Measurements from ENCODE around the gene SLC35G2. TPM values are rescaled to one million over a fixed set of nuclear protein-coding genes. Genes with fewer than 3 reads are reported as not detected.
"Not testable (repeated sequence)": the region's sequence is repeated elsewhere in the genome, so short reads cannot be mapped to it uniquely, and the experiment has no call there.

SLC35G2 gene
- total RNA-seq, 2 donors from 2014 or later: 4.6 to 8.2 TPM

DNA sequence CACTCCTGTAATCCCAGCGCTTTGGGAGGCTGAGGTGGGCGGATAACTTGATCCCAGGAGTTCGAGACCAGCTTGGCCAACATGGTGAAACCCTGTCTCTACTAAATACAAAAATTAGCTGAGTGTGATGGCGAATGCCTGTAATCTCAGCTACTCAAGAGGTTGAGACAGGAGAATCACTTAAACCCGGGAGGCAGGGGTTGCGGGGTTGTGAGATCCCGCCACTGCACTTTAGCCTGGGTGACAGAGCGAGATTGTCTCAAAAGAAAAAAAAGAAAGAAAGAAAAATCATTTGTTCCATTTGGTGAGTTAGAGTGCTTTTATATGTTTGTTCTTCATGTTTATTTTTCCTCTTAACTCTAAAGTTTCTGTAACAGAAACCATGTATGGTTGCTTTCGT, 50.4 kb downstream of the SLC35G2 start:
- no peak for DNase-seq
- ATAC-seq: no peak
- intact Hi-C loops (cut with DNase I): loop anchor here in 1 of 2 donors (10.0 kb wide), 1 partner anchor 114 kb away; the partner anchor contains the start of gene STAG1

DNA sequence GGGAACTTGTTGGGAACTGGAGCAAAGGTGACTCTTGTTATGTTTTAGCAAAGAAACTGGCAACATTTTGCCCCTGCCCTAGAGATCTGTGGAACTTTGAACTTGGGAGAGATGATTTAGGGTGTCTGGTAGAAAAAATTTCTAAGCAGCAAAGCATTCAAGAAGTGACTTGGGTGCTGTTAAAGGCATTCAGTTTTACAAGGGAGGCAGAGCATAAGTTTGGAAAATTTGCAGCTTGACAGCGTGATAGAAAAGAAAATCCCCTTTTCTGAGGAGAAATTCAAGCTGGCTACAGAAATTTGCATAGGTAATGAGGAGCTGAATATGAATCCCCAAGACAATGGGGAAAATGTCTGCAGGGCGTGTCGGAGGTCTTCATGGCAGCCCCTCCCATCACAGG, 53.3 kb downstream of the SLC35G2 start:
- ATAC-seq; intact Hi-C loops (cut with DNase I); DNase-seq: not testable (repeated sequence)

DNA sequence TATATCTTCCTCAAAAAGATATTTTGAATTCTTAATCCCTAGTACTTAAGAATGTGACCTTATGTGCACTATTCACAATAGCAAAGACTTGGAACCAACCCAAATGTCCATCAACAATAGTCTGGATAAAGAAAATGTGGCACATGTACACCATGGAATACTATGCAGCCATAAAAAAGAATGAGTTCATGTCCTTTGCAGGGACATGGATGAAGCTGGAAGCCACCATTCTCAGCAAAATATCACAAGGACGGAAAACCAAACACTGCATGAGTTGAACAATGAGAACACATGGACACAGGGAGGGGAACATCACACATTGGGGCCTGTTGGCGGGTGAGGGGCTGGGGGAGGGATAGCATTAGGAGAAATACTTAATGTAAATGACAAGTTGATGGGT, 60.6 kb downstream of the SLC35G2 start:
- DNase-seq: not testable (repeated sequence)

DNA sequence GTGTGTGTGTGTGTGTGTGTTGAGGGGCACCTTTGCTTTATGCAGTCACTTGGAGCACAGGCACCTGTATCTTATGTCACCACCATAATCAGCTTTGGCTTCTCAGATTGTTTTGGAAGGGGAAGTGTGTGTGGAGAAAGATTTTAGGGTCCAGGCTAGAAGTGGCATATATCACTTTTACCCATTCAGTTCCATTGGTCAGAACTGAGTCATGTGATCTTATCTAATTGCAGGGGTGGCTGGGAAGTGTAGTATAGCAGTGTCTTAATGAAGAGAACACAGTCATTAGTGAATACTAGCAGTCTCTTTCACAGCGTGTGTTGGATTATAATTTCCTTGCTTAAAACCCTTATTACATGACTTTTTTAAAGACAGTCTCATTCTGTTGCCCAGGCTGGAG, 63.6 kb downstream of the SLC35G2 start:
- intact Hi-C loops (cut with DNase I): no loop called here
- ATAC-seq (peak in 1 of 2 donors; percentile 34), DNase-seq (no peak)

More for the DNA sequence above, 60.6 kb downstream of the SLC35G2 start:
- intact Hi-C loops (cut with DNase I); ATAC-seq: not testable (repeated sequence)

DNA sequence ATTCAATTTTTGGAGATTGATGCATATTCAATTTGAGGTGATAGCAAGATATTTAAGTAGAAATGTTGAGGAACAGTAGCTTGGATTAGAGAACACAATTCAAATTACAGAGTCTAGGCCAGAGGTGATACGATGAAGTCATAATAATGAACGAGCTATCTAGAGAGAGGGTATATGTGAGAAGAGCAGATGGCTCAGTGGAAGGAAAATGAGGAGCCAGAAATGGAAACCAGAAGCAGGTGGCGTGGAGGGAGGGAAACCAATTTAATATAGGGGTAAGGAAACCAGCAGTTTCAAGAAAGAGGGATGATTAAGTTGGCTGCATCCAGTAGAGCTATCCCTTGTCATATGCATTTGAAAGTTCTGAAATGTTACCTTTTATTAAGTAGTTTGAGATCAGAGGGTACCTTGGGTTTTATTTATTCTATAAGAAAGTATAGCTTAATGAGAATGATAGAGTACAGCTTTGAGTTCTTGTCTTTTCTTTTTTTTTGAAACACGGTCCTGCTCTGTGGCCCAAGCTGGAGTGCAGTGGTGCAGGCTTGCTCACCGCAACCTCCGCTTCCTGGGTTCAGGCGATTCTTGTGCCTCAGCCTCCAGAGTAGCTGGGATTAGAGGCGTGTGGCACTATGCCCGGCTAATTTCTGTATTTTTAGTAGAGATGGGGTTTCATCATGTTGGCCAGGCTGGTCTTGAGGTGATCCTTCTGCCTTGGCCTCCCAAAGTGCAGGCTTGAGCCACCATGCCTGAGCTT, 65.2 kb downstream of the SLC35G2 start:
- intact Hi-C loops (cut with DNase I): no loop called here
- ATAC-seq: no peak
- DNase-seq: no peak

DNA sequence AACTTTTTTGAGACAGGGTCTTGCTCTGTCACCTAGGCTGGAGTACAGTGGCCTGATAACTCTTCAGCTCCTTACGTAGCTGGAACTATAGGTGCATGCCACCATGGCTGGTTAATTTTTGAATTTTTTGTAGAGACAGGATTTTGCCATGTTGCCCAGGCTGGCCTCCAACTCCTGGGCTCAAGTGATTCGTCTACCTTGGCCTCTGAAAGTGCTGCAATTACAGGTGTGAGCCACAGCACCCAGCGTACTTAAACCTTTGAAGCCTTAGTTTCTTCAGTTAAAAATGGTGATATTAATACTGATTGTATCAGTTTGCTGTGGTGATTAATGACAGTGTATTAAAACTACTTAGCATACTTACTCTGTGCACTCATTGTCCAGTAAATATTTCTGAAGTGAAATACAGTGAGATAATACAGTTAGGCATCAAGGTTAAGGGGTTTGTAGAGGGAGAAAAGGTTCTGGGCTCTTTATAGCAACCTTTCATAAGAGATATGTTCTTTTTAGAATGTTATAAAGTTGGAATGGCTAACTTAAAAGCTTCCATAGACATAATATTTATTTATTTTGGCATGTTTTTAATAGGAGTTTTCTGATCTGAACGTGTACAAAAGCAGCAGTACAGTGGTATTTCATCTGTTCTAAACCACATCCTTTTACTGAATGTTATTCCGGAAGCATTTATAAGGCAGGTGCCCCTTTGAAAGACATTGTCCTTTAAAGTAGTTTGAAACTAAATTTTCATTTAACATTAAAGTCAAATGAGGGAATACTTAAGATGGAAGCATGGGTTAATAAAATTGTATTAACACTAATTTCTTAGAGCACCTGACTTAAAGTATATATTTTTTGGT, 66.7 kb downstream of the SLC35G2 start:
- no peak for ATAC-seq
- intact Hi-C loops (cut with DNase I): no loop called here
- no peak for DNase-seq

DNA sequence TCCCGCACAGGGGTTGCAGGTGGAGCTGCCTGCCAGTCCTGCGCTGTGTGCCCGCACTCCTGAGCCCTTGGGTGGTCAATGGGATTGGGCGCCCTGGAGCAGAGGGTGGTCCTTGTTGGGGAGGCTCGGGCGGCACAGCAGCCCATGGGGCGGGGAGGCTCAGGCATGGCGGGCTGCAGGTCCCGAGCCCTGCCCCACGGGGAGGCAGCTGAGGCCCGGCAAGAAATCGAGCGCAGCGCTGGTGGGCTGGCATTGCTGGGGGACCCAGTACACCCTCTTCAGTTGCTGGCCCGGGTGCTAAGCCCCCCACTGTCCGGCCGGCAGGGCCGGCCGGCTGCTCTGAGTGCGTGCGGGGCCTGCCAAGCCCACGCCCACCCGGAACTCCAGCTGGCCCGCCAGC, 71.0 kb downstream of the SLC35G2 start:
- DNase-seq (no peak), ATAC-seq (no peak)
- intact Hi-C loops (cut with DNase I): no loop called here

DNA sequence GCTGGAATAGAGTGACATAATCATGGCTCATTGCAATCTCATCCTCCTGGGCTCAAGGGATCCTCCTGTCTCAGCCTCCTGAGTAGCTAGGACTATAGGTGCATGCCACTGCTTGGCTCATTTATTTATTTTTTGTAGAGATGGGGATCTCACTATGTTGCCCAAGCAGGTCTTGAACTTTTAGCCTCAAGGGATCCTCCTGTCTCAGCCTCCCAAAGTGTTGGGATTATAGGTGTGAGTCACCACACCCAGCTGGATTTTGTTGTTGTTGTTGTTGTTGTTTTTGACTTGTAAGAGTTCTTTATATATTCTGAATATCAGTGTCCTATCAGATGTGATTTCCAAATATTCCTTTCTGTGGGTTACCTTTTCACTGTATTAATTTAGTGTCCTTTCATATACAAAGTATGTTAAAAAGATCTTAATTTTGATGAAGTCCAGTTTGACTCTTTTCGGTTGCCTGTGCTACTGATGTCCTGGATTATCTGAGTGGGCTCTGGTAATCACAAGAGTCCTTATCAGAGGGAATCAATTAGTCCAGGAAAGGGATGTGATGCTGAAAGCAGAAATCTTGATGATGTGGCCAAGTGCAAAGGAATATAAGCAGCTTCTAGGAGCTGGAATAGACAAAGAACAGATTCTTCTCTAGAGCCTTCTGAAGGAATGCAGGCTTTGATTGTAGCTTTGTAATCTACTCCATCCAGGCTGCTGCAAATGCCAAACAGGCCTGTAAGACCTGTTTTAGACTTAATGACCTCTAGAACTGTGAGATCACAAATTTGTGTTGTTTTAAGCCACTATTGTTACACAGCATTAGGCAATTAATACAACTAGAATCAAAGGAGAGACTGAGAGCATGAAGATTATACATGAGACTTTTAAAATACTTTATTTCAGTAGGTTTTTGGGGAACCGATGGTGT, 73.3 kb downstream of the SLC35G2 start:
- intact Hi-C loops (cut with DNase I): no loop called here
- DNase-seq: no peak
- no peak for ATAC-seq

DNA sequence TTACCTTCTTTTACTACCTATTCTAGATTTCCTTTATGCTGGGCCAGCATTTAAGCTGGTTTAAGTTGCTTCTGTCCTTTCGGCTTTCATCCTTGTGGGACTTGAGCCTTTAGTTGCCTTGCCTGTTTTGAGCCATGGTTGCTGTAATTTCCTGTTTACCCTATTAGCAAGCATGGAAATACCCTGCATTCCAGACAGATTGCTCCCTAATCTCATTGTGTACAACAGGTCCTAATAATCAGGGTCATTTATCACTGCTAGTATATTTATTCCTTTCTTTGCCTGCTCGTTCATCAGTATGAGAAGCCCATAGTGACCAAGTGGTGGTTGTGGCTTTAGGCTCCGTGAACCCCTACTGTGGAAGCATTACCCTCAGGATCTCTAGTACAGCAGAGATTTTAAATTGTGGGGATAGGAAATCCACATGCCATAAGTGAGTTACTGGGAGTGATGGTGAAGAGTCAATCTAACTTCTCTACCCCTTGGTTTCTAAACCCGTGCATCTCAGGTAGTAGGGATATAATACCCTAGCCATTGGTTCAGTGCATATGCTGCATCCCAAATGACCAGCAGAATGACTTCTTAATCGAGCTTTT, 75.0 kb downstream of the SLC35G2 start:
- peak; percentile 16 to 41 for ATAC-seq
- intact Hi-C loops (cut with DNase I): no loop called here

DNA sequence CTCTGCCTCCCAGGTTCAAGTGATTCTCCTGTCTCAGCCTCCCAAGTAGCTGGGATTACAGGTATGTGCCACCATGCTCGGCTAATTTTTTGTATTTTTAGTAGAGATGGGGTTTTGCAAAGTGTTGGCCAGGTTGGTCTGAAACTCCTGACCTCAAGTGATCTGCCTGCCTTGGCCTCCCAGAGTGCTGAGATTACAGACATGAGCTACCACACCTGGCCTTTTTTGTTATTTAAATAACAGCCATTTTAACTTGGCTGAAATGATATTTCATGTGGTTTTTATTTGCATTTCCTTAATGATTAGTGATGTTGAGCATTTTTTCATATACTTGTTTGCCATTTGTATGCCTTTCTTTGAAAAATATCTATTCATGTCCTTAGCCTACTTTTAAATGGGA, 78.2 kb downstream of the SLC35G2 start:
- not testable (repeated sequence) for DNase-seq, ATAC-seq

More for the DNA sequence above, 75.0 kb downstream of the SLC35G2 start:
- no peak for DNase-seq

DNA sequence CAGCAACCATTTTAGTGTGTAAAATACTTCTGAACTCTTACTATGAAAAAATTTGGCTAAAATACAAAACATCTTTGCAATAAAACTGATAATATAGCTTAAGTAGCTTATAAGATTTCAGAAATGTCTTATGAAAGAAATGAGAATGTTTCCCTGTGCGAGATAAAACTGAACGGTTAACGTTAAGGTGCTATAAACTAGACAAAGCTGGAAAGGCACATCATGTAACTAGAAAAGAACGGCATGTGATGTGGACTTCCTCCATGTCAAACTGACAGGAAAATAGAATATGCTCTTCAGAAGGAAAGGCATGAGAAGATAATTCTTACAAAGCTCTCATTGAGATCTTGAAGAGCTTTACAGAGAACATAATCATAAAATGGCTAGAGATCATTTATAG, 79.6 kb downstream of the SLC35G2 start:
- no peak for ATAC-seq
- no peak for DNase-seq
- intact Hi-C loops (cut with DNase I): no loop called here

More for the DNA sequence above, 78.2 kb downstream of the SLC35G2 start:
- intact Hi-C loops (cut with DNase I): not testable (repeated sequence)

DNA sequence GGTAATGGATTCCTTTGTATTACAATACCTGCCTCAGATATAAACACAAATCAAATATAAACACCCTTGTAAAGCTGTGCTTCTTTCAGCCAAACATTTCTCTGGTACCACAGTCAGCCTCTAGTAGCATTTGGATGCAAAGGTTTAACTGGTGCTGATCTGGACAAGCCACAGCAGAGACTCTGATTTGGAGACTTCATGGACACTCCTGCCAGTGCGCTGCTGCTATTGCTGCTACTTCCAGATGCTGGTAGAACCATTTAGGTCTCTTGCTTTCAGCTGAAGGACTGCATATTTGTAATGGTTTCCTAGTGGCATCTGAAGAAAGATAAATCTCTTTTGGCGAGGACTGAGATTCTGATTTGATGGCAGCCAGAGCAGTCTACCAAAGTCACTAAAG, 80.0 kb downstream of the SLC35G2 start:
- intact Hi-C loops (cut with DNase I): no loop called here
- ATAC-seq: peak in 1 of 2 donors; percentile 33

DNA sequence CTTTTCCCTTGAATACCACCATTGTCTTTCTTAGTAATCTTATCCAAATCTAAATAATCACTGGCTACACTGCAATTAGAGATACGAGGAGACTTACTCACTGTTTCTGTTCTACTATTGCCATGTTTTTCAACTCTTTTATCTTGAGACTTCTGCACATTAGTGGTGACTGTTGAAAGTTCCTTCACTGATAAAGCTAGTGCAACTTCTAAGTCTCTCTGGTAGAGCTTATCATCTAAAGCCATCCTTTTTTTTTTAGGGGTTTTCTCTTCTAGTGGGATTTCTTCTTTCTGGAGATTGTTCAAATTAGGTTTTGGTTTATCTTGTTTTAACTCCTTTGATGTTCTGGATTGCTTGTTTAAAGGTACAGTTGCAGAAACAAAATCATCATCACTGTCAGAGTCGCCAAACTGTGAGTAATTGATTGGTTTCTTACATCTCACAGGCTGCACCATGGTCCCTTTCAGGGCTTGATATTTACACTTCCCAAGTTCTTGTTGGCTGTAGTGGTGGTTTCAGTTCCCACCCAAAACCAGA, 80.8 kb downstream of the SLC35G2 start:
- intact Hi-C loops (cut with DNase I): no loop called here
- DNase-seq (no peak), ATAC-seq (no peak)

More for the DNA sequence above, 80.0 kb downstream of the SLC35G2 start:
- DNase-seq: no peak

DNA sequence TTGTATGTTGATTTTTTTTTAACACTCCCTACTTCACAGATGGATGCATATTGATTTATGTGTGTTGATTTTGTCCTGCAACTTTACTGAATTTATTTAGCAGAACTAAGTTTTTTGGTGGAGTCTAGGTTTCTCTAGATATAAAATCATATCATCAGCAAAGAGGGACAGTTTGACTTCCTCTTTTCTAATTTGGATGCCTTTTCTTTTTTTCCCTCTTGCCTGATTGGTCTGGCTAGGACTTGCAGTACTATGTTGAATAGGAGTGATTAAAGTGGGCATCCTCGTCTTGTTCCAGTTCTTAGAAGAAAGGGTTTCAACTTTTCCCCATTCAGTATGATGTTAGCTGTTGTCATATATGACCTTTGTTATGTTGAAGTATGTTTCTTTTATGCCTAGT, 81.8 kb downstream of the SLC35G2 start:
- ATAC-seq; intact Hi-C loops (cut with DNase I): not testable (repeated sequence)

DNA sequence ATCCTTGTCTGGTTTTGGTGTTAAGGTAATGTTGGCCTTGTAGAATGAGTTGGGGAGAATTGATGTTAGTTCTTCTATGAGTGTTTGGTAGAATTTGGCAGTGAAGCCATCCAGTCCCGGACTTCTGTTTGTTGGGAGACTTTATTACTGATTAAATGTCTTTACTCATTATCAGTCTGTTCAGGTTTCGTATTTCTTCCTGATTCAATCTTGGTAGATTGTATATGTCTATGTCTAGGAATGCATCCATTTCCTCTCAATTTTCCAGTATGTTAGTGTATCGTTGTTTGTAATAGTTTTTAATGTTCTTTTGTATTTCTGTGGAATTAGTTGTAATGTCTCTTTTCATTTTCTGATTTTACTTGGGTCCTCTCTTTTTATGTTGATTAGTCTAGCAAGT, 82.5 kb downstream of the SLC35G2 start:
- DNase-seq: no peak
- intact Hi-C loops (cut with DNase I): no loop called here
- ATAC-seq: no peak

More for the DNA sequence above, 81.8 kb downstream of the SLC35G2 start:
- DNase-seq: not testable (repeated sequence)

DNA sequence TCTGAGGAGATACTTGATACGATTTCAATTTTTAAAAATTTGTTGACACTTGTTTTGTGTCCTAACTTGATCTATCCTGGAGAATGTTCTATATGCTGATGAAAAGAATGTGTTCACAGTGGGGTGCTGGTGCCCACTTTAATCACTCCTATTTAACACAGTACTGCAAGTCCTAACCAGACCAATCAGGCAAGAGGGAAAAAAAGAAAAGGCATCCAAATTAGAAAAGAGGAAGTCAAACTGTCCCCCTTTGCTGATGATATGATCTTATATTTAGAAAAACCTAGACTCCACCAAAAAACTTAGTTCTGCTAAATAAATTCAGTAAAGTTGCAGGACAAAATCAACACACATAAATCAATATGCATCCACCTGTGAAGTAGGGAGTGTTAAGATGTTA, 83.6 kb downstream of the SLC35G2 start:
- intact Hi-C loops (cut with DNase I); ATAC-seq; DNase-seq: not testable (repeated sequence)

DNA sequence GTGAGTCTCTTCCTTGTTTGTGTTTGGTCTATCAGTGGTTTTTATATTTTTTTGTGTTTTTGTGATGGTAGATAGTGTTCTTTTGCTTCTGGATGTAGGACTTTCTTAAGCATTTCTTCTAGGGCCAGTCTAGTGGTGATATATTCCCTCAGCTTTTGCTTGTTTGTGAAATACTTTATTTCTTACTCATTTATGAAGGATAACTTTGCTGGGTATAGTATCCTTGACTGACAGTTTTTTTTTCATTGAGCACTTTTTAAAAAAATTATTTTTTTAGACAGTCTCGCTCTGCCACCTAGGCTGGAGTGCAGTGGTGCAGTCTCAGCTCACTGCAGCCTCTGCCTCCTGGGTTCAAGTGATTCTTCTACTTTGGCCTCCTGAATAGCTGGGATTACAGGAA, 85.0 kb downstream of the SLC35G2 start:
- ATAC-seq: no peak
- no peak for DNase-seq
- intact Hi-C loops (cut with DNase I): no loop called here

DNA sequence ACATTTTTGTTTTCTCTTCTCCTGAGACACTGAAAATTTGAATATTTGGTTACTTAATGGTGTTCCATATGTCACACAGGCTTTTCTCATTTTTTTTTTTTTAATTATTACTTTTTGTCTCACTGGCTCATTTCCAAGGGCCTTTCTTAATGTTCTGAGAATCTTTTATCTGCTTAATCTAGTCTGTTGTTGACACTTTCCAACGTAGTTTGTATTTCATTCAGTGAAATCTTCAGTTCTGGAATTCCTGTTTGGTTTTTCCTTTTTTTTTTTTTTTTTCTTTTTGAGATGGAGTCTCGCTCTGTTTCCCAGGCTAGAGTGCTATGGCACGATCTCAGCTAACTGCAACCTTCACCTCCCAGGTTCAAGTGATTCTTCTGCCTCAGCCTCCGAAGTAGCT, 85.8 kb downstream of the SLC35G2 start:
- DNase-seq: no peak
- intact Hi-C loops (cut with DNase I): no loop called here
- ATAC-seq: no peak
